Ovary (tissue), 10 donors: ENCODE data around the gene PRR30. TPM values are rescaled to one million over a fixed set of nuclear protein-coding genes. Genes with fewer than 3 reads are reported as not detected.

Experiments used
- DNase-seq, 5 donors: peaks; one replicate each; pipeline ENCODE4 v3.0.0-alpha.2; 2019 to 2020
- H3K27ac ChIP-seq, 2 donors: fragments of 200-600 bp; one replicate each; pipeline versions ENCODE4 v1.5.1 to v1.8.0; 2019 to 2022
- H3K27me3 ChIP-seq: fragments of 200-600 bp; one replicate; pipeline ENCODE4 v1.8.0; 2022
- H3K36me3 ChIP-seq: fragments of 200-600 bp; sonication (generic); one replicate; pipeline ENCODE4 v1.5.1; 2019
- H3K4me1 ChIP-seq: one replicate; pipeline ENCODE4 v1.8.1; 2013; ENCODE audit warnings: mild to moderate bottlenecking, moderate library complexity; ENCODE audit not compliant: insufficient read depth
- H3K4me3 ChIP-seq: fragments of 200-600 bp; sonication (generic); one replicate; pipeline ENCODE4 v1.5.1; 2017
- H3K9me3 ChIP-seq, 2 donors: fragments of 200-600 bp in 1 of 2; sonication (generic) in 1 of 2; one replicate each; pipeline versions ENCODE4 v1.5.1 to v1.8.1; 2013 to 2019; ENCODE audit warnings: mild to moderate bottlenecking in 1 of 2, moderate library complexity in 1 of 2
- EP300 ChIP-seq: sonication (generic); formaldehyde crosslinking; IDR thresholded peaks from one replicate; pipeline ENCODE4 v1.6.1; 2017; ENCODE audit warnings: antibody characterized with exemption
- POLR2A ChIP-seq: fragments of 450-650 bp; IDR thresholded peaks from one replicate; pipeline ENCODE4 v1.6.1; 2017; ENCODE audit warnings: antibody characterized with exemption, mild to moderate bottlenecking, moderate library complexity
- WGBS, 3 donors: extraction: QIAGEN DNeasy Blood & Tissue Kit in 1 of 3; methylation state at CpG; one replicate each; pipeline versions ENCODE4 v1.1.5 to v1.1.7; 2013 to 2017; 5-methylcytosine and 5-hydroxymethylcytosine counted together
- intact Hi-C, 4 donors: fragments of 100-400 bp; cut with DNase I; formaldehyde crosslinking; loops; one replicate each; pipeline versions ENCODE4 v1.11.0 to v1.15.1; 2022 to 2023
- long read RNA-seq, 3 donors: library from polyadenylated mRNA in 2 of 3; unstranded in 2 of 3; transcript quantifications; one replicate each; pipeline ENCODE4 v2.0.0 and lab custom pipeline, GENCODE V29; 2021 to 2026
- polyA plus RNA-seq, 2 donors: library from polyadenylated mRNA; stranded (reverse); fragments of 200-250 nt in 1 of 2; fragments of 350-450 nt in 1 of 2; fragmentation: Illumina TruSeq in 1 of 2; extraction: RNeasy Lipid Tissue Mini Kit (QIAGEN cat#74804) in 1 of 2; gene quantifications; one replicate each; pipeline ENCODE4 v1.2.3, GENCODE V29; 2013 to 2014
- total RNA-seq, 7 donors: library from RNA; depleted of rRNA in 2 of 7; stranded (reverse); fragments of >200 nt in 2 of 7; fragmentation: NEBNext Ultra II Directional in 3 of 7; extraction: Animal tissue kit (Norgen Biotek cat#: 25700) in 3 of 7; gene quantifications; one replicate each; pipeline versions ENCODE4 v1.1.0 to v1.2.4, GENCODE V29; 2016 to 2023
- TF ChIP-seq, protein P1 (sequence below), 3 donors: fragments of 450-650 bp in 2 of 3; fragments of 200-600 bp in 1 of 3; IDR thresholded peaks; one replicate each; pipeline versions ENCODE4 v1.5.1 to v1.8.0; 2016 to 2022; ENCODE audit warnings: antibody characterized with exemption in 3 of 3, mild to moderate bottlenecking in 1 of 3
- donor health status: DM: no; HTN: no; CAD: no; lungs with moderate emphysema.
- donor health status: DM: no; HTN: no; CAD: no.
- donor health status: Bipolar disorder and iron deficiency.
- donor health status: DM: yes; HTN: yes; CAD: no.
- donor health status: DM: no; HTN: no; CAD: no.
- donor health status: DM: yes; HTN: yes; CAD: no.

PRR30 gene
- not detected for total RNA-seq
- not detected for polyA plus RNA-seq
- long read RNA-seq, donor 1, result 0 reads
- long read RNA-seq, donor 2, result 0 reads
- long read RNA-seq, donor 3, result 0 reads

DNA sequence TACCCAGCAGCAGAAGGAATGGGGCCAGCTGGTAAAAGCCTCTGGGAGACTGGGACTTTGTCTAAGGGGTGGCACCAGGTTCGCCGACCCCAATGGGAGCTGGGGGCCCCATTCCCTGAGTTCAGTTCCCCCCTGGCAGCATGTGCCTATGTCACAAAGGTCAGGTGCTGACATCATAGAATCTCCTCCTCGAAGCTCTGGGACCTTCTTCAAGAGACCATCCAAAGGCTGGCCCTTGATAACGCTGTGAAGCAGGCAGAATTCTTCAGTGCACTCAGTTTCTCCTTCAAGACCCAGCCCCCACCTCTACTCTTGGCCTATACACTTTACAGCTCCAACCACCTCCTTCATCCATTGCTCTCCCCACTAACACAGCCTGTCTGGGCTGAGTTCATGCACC lies at the start of gene PRR30:
PRR30 (minus strand) TSS at position 101 of the 400 bp plus-strand sequence. CDS start 1,081 bp downstream, outside the sequence.
- TF ChIP-seq POLR2A, result no peak
- no peak for TF ChIP-seq EP300
- TF ChIP-seq, protein P1, sequence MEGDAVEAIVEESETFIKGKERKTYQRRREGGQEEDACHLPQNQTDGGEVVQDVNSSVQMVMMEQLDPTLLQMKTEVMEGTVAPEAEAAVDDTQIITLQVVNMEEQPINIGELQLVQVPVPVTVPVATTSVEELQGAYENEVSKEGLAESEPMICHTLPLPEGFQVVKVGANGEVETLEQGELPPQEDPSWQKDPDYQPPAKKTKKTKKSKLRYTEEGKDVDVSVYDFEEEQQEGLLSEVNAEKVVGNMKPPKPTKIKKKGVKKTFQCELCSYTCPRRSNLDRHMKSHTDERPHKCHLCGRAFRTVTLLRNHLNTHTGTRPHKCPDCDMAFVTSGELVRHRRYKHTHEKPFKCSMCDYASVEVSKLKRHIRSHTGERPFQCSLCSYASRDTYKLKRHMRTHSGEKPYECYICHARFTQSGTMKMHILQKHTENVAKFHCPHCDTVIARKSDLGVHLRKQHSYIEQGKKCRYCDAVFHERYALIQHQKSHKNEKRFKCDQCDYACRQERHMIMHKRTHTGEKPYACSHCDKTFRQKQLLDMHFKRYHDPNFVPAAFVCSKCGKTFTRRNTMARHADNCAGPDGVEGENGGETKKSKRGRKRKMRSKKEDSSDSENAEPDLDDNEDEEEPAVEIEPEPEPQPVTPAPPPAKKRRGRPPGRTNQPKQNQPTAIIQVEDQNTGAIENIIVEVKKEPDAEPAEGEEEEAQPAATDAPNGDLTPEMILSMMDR (IDR thresholded peaks at IDR 0.05), result no peak
- Histone ChIP-seq H3K36me3 (no peaks in the 10 kb centered on the region), H3K27me3 (no peaks in the 10 kb centered on the region), H3K4me1 (no peaks in the 10 kb centered on the region), H3K4me3 (no peak within 1 kb of the TSS), H3K27ac (no peak within 1 kb of the TSS), H3K9me3 (no peaks in the 10 kb centered on the region)
- intact Hi-C loops, result no loop called here
- WGBS, 3 donors, result 84 to 93% (median 89%) methylated on average over 4 of the region's 4 CpGs
- DNase-seq, result peak in 2 of 5 donors; percentile 4 to 15

DNA sequence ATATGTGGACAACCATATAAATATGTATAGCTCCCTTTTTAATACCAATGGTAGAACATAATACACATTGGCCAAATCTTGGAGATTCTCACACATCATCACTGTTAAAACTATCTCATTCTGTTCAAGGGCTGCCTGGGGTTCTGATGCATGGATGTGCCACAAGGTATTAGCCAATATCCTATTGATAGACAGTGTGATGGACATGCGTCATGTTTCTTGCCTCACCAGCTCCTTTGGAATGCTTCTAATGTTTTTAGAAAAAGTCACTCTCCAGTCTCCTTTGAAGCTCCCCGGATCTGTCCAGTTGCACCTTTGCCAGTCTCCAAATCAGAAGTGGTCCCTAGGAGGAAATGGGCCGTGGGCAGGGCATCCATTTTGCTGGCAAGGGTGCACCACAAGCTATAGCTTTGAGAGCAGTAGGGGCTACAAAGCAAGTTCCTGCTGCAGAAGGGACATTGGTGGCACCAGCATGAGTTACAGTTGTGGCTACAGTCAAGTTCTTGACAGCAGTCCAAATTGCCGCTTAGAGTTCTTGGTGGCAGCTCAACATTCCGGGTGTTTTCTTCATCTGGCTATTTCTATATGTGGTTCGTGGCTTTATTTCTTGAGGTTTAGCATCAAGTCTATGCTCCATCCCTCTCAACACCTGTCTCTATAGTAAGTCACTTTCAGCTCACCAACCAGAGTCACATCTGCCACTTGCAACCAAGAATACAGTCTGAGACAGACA lies 47.6 kb upstream of the PRR30 start:
- intact Hi-C loops, result loop anchor here in 1 of 4 donors (5.0 kb wide), 1 partner anchor 54 kb away; the partner anchor contains the start of gene PREB
- DNase-seq, result no peak
- H3K9me3 ChIP-seq, result no peaks in the 10 kb centered on the region
- H3K27ac ChIP-seq, result no peak overlapping the region
- TF ChIP-seq POLR2A (no peak), EP300 (no peak)
- TF ChIP-seq, protein P1 (IDR thresholded peaks at IDR 0.05), result no peak
- H3K36me3 ChIP-seq, result no peaks in the 10 kb centered on the region
- WGBS, 3 donors, result 75 to 78% (median 77%) methylated on average over 6 of the region's 6 CpGs
- no peaks in the 10 kb centered on the region for H3K27me3 ChIP-seq
- H3K4me3 ChIP-seq, result no peak overlapping the region
- H3K4me1 ChIP-seq, result peaks cover 19% of the 10 kb centered on the region

DNA sequence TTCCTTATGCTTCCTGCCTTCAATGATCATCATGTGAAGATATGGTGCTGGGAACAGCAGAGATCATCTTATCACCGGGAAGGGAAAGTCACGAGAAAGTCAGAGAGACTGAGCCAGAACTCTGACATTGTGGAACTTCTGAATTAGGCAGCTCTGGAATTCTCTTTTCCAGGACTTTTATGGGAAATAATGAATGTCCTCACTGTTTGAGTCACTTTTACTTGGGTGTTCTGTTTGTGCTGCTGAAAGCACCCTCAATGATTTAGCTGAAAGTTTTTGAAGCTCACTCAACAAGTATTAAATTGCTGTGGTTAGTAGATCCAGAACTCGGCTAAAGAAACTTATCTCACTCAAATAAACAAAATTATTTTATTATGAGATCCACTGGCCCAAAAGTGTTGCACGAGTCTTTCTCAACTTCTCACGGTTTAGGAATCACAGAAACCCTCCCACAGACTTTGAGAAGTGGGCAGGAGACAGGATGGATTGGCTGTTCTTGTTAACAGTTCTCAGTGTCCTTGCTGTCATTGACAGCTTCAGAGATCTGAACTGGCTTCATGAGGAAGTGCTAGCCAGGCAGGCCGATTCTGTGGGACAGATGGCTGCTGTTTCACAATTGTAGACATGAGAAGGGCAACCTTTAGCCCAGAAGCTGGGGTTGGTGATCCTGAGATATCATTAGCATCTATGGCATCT lies 46.3 kb upstream of the PRR30 start:
- intact Hi-C loops, result loop anchor here in 1 of 4 donors (5.0 kb wide), 1 partner anchor 53 kb away; the partner anchor contains the start of gene PREB
- peak in 1 of 5 donors; percentile 49 for DNase-seq
- 4 to 9% (median 4%) methylated on average over 6 of the region's 6 CpGs for WGBS, 3 donors

DNA sequence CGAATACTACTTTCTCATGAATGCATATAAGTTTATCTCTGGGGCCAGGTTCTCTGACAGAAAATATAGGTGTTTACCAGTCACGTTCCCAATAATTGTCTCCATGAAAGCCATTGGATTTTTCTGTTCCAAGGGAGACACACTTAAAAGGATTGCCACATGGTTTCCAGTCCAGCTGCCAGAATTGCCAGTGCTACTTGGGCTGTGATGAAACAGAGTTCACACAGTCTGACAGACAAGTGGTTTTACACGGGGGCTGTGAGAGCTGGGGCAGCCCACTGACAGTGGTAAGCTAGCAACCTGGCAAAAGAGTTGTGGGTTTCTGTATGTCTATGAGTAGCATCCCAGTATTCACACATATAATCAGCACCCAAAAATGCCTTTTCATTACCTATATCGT lies 44.9 kb upstream of the PRR30 start:
- intact Hi-C loops, result no loop called here

More for the DNA sequence above, 46.3 kb upstream of the PRR30 start:
- TF ChIP-seq EP300, result peak; percentile 78
- TF ChIP-seq, protein P1 (IDR thresholded peaks at IDR 0.05), result no peak
- no peaks in the 10 kb centered on the region for H3K9me3 ChIP-seq
- H3K27me3 ChIP-seq, result no peaks in the 10 kb centered on the region
- H3K36me3 ChIP-seq, result no peaks in the 10 kb centered on the region
- peaks cover 22% of the 10 kb centered on the region for H3K4me1 ChIP-seq
- peak overlapping the region; percentile 46 to 79 for H3K27ac ChIP-seq
- H3K4me3 ChIP-seq, result no peak overlapping the region

More for the DNA sequence above, 44.9 kb upstream of the PRR30 start:
- 51 to 64% (median 53%) methylated on average over 4 of the region's 4 CpGs for WGBS, 3 donors
- Histone ChIP-seq H3K36me3 (no peaks in the 10 kb centered on the region), H3K4me3 (no peak overlapping the region), H3K27ac (peak overlapping the region in 1 of 2 donors; percentile 79), H3K4me1 (peaks cover 26% of the 10 kb centered on the region), H3K9me3 (no peaks in the 10 kb centered on the region), H3K27me3 (no peaks in the 10 kb centered on the region)
- no peak for TF ChIP-seq POLR2A
- TF ChIP-seq, protein P1 (IDR thresholded peaks at IDR 0.05), result no peak
- TF ChIP-seq EP300, result no peak
- peak in 3 of 5 donors; percentile 47 to 72 (median 57) for DNase-seq
